Measurements from ENCODE around the gene SENP6.
"Not testable (repeated sequence)": the region's sequence is repeated elsewhere in the genome, so short reads cannot be mapped to it uniquely, and the experiment has no call there.

Gene SENP6

GRCh38 chr6:75609639-75610590 is 8.2 kb downstream of the SENP6 start:
- DNase-seq (ENCODE audit: low spot score) = peak; percentile 48

DNA sequence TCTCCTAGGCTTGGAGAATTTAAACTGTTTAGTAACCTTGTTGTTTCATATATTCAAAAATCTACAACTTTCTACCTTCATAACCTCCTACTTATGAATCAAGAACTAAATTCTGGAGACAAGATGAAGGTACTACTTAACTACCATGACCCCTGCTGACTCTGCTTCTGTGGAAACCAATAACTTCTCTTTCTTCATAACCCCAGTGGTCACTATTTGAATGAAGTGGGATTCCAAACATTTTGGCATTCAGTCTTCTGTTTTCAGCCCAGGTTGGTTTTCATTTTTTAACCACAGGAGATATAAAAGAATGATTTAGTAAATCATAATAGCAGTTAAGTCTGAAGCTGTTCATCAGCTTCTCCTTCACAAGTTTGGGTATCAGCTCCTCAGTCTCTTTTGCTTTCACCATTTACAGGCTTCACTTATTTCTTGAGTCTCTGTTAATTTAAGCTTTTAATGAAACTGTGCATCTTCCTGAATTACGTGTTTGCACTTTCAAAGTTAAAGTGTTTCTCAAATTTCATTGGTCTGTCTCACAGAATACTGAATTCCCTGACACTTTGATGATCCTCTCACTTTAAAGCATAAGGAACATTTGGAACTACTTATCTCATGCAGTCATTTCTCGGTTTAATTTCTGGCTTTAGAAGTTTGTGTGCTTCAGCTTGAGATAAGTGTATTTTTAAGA is 9.5 kb downstream of the SENP6 start:
- DNase-seq (ENCODE audit: low spot score) = no peak

DNA sequence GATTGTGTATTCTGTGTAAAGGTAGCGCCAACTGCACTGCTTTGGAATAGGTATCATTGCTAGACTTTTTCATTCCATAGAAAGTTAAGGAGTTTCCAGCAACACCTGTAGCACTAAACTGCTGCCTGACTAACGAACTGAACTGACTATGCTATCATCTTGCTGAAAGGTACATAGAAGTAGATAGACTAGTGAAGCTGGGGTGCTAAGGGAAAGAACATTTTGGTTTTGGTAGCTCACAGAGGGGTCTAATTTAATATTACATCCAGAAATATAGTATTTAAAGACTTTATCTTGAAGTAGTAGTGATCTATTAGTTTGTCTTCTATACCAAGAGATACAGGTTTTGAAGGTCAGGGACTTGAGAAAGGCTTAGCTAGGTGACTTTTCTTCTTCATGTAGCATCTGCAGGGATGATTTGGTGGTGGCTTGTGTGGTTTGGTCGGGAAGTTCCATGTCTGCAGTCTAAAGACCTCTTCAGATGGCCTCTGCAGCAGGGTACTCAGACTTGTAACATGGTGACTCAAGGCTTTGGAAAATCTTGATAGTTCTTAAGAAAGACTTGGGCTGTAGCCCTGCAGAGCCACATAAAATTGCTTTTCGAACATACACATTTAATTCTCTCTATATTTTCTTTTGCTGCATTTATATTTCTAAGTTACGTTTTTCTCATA is 10.2 kb downstream of the SENP6 start:
- DNase-seq (ENCODE audit: low spot score) = no peak

- DNase-seq (ENCODE audit: low spot score) = no peak
Measured at GRCh38 chr6:75612434-75612833, 10.8 kb downstream of the SENP6 start.

DNA sequence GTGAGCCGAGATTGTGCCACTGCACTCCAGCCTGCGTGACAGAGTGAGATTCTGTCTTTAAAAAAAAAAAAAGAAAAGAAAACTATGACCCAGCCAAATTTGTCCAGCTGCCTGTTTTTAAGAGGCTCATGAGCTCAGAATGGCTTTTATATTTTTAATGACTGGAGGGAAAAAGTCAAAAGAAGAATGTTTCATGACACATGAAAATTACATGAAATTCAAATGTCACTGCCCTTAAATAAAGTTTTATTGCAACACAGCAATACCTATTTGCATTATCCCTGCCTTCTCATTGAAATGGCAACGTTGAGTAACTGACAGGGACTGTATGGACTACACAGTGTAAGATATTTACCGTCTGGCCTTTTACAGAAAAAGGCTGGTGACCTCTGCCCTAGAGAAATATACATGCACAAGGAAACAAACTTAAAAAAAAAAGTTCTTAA is 11.4 kb downstream of the SENP6 start:
- no peak for DNase-seq (ENCODE audit: low spot score)

- no peak for DNase-seq (ENCODE audit: low spot score)
Measured at GRCh38 chr6:75618437-75618836, 16.8 kb downstream of the SENP6 start.

- DNase-seq (ENCODE audit: low spot score) = no peak
Measured at GRCh38 chr6:75619230-75619899, 17.7 kb downstream of the SENP6 start.

- no peak for DNase-seq (ENCODE audit: low spot score)
Measured at GRCh38 chr6:75620381-75621304, 19.0 kb downstream of the SENP6 start.

GRCh38 chr6:75621846-75622245 is 20.2 kb downstream of the SENP6 start:
- no peak for DNase-seq (ENCODE audit: low spot score)

DNA sequence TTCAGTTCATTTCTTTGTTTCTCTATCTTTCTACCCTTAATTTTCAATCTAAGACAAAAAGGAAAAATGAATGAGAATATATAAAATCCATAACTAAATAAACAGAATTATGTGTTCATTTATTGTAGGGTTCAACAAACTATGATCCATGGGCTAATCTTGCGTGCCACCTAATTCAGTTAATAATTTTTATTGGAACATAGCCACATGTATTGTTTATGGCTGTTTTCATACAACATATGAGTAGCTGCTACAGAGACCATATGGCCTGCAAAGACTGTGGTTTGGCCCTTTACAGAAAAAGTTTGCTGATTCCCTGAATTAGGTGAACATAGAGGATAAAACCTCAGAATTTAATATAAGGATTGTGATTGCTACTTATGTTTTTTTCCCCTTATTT is 21.8 kb downstream of the SENP6 start:
- DNase-seq (ENCODE audit: low spot score) = no peak

DNA sequence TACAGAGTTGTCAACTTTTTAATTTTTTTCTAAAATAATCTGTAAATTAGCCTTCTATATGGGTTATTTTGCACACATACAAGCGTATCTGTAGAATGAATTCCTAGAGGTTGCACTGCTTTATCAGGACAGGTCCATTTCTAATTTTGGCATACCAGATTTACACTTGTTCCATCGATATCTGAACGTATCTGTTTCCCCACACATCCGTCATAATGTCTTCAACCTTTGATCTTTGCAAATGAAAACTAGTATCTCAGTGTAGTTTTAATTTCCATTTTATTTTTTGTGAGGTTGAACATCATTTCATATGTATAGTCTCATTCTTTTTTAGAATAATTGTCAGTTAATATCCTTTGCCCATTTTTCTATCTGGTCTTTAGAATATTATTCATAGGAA is 22.7 kb downstream of the SENP6 start:
- no peak for DNase-seq (ENCODE audit: low spot score)

DNA sequence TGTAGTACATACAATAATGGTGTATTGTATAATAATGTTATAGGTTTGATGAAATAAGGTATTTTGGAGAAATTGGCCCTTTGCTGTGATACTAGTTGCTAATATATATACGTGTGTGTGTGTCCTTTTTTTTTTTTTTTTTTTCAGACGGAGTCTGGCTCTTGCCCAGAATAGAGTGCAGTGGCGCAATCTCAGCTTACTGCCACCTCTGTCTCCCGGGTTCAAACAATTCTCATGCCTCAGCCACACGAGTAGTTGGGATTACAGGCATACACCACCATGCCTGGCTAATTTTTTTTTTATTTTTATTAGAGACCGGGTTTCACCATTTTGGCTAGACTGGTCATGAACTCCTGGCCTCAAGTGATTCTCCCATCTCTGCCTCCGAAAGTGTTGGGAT is 23.3 kb downstream of the SENP6 start:
- DNase-seq (ENCODE audit: low spot score) = no peak

GRCh38 chr6:75626561-75626960 is 24.9 kb downstream of the SENP6 start:
- no peak for DNase-seq (ENCODE audit: low spot score)

DNA sequence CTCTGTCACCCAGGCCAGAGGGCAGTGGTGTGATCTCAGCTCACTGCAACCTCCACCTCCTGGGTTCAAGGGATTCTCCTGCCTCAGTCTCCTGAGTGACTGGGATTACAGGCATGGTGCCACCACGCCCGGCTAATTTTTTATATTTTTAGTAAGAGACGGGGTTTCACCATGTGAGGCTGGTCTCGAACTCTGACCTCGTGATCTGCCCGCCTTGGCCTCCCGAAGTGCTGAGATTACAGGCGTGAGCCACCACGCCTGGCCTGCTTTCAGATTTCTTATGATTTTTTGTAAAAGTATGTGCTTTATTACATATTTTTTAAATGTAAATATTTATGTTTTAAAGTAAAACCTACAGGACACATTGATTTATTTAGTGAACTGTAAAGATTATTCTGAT is 26.0 kb downstream of the SENP6 start:
- DNase-seq (ENCODE audit: low spot score) = not testable (repeated sequence)

GRCh38 chr6:75631859-75632635 is 30.4 kb downstream of the SENP6 start:
- DNase-seq (ENCODE audit: low spot score) = no peak

GRCh38 chr6:75633045-75633444 is 31.4 kb downstream of the SENP6 start:
- DNase-seq (ENCODE audit: low spot score) = no peak

- no peak for DNase-seq (ENCODE audit: low spot score)
Measured at GRCh38 chr6:75642311-75642710, 40.6 kb downstream of the SENP6 start.

GRCh38 chr6:75643173-75643572 is 41.5 kb downstream of the SENP6 start:
- no peak for DNase-seq (ENCODE audit: low spot score)

GRCh38 chr6:75656479-75656878 is 54.8 kb downstream of the SENP6 start:
- no peak for DNase-seq (ENCODE audit: low spot score)

- DNase-seq (ENCODE audit: low spot score) = peak; percentile 23
Measured at GRCh38 chr6:75657327-75657726, 55.6 kb downstream of the SENP6 start.
